Astrocyte (in vitro differentiated cells and primary cell): ENCODE results near the gene ITPR2. TPM values are rescaled to one million over a fixed set of nuclear protein-coding genes. Genes with fewer than 3 reads are reported as not detected.

Source experiments
- DNase-seq: peaks from one replicate; pipeline ENCODE4 v3.0.0-alpha.2; 2010; ENCODE audit warnings: low read depth
- FAIRE-seq: peaks from 2 replicates; lab custom pipeline; 2011; peaks lifted over from hg19 to GRCh38; lab: Jason Lieb, UNC
- H2AFZ ChIP-seq: 2 replicates; pipeline ENCODE4 v1.6.0; 2012; ENCODE audit warnings: low read depth, low read length, inconsistent platforms
- H3K27ac ChIP-seq: 2 replicates; pipeline ENCODE4 v1.5.1; 2011; ENCODE audit warnings: low read depth, low read length, inconsistent platforms
- H3K27me3 ChIP-seq: 2 replicates; pipeline ENCODE4 v1.6.0; 2011; ENCODE audit warnings: low read length, inconsistent platforms; ENCODE audit not compliant: insufficient read depth
- H3K36me3 ChIP-seq: 2 replicates; pipeline ENCODE4 v1.5.1; 2011; ENCODE audit warnings: low read length, inconsistent platforms; ENCODE audit not compliant: insufficient read depth
- H3K4me1 ChIP-seq: 2 replicates; pipeline ENCODE4 v1.5.1; 2011; ENCODE audit warnings: low read length, inconsistent platforms; ENCODE audit not compliant: insufficient read depth
- H3K4me2 ChIP-seq: 2 replicates; pipeline ENCODE4 v1.6.0; 2012; ENCODE audit warnings: low read length, inconsistent platforms
- H3K4me3 ChIP-seq: 2 replicates; pipeline ENCODE4 v1.5.1; 2011; ENCODE audit warnings: low read depth, mild to moderate bottlenecking, low read length, inconsistent platforms; ENCODE audit not compliant: insufficient read depth
- H3K79me2 ChIP-seq: 2 replicates; pipeline ENCODE4 v1.6.0; 2012; ENCODE audit warnings: mild to moderate bottlenecking, low read length, inconsistent platforms; ENCODE audit not compliant: insufficient read depth
- H3K9ac ChIP-seq: 2 replicates; pipeline ENCODE4 v1.6.0; 2012; ENCODE audit warnings: mild to moderate bottlenecking, low read length, inconsistent platforms
- H3K9me3 ChIP-seq: 2 replicates; pipeline ENCODE4 v1.5.1; 2012; ENCODE audit warnings: low read depth, mild to moderate bottlenecking, low read length, inconsistent platforms; ENCODE audit not compliant: insufficient read depth
- H4K20me1 ChIP-seq: 2 replicates; pipeline ENCODE4 v1.6.0; 2012; ENCODE audit warnings: low read length, inconsistent platforms; ENCODE audit not compliant: insufficient read depth
- H3K27ac Mint-ChIP-seq: one replicate; pipeline ENCODE4 v1.8.0; 2021; ENCODE audit warnings: mild to moderate bottlenecking, mixed read lengths; ENCODE audit not compliant: unreplicated experiment
- H3K27me3 Mint-ChIP-seq: one replicate; pipeline ENCODE4 v1.8.0; 2021; ENCODE audit warnings: low read depth, mixed read lengths; ENCODE audit not compliant: unreplicated experiment
- H3K36me3 Mint-ChIP-seq: one replicate; pipeline ENCODE4 v1.8.0; 2021; ENCODE audit warnings: low read depth, mixed read lengths; ENCODE audit not compliant: unreplicated experiment
- H3K4me1 Mint-ChIP-seq: one replicate; pipeline ENCODE4 v1.8.0; 2021; ENCODE audit warnings: low read depth, mixed read lengths; ENCODE audit not compliant: unreplicated experiment
- H3K4me3 Mint-ChIP-seq: one replicate; pipeline ENCODE4 v1.8.0; 2021; ENCODE audit warnings: mild to moderate bottlenecking, moderate library complexity, mixed read lengths; ENCODE audit not compliant: unreplicated experiment
- H3K9me3 Mint-ChIP-seq: one replicate; pipeline ENCODE4 v1.8.0; 2021; ENCODE audit warnings: mild to moderate bottlenecking, mixed read lengths; ENCODE audit not compliant: unreplicated experiment
- EZH2 ChIP-seq: IDR thresholded peaks from 2 replicates; pipeline ENCODE4 v1.6.1; 2012; ENCODE audit warnings: mild to moderate bottlenecking, low read length, inconsistent platforms; ENCODE audit not compliant: insufficient read depth
- total RNA-seq: library from RNA; stranded (reverse); gene quantifications from 2 replicates; pipeline ENCODE4 v1.2.1, GENCODE V29; 2021
- TF ChIP-seq, protein P1 (sequence below): IDR thresholded peaks from 2 replicates; pipeline ENCODE4 v1.5.1; 2011; ENCODE audit warnings: low read depth, mild to moderate bottlenecking, inconsistent platforms, low read length, moderate library complexity; ENCODE audit not compliant: insufficient read depth

ITPR2 gene
- total RNA-seq, 1 donor from 2014 or later = 24.4 TPM

DNA sequence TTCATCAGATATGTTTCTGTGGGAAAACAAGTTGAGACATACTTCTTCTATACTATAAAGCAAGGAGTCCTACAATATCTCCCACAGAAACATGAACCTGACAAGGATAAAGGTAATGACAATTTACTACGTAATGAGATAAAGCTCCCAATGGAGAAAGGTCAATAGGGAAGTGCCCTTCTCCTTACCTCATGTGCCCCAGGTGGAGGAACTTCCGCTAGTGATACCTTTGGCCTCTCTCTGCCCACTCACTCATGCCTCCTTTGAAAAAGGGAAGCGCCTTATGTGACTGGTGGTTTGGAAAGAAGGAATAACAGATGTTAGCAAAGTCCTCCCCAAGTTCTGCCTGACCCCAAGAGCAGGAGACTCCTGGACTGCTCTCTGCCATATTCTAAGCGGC is 305.3 kb downstream of the ITPR2 start:
- H3K9me3 Mint-ChIP-seq = peaks cover 14% of the 10 kb centered on the region
- H3K4me2 ChIP-seq = no peak overlapping the region
- H3K27ac ChIP-seq = no peak overlapping the region

DNA sequence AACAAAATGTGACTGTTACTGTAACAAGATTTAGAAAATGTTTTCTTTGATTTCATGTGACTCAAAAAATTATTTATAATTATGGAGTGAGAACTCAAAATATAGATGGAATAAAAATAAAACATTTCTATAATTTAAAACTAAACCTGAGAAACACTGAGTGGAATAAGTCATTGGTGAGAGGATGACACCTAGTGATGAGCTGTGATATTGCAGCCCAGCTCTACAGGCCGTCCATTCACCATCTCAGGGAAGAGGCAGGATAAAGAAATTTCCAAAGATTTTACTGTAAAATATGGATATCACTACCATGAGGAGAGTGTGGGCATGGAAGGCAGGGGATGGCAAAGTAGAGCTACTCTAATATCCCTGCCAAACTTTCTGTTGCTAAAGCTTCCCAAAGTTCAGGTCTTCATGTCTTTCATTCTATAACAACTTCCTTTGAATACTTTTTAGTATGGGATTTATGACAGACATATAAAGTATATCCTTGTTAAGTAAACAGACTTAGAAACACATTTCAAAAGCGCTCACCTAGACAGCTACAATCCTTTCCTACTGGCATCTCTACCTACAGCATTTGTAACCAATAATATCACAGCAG is 308.0 kb downstream of the ITPR2 start:
- Histone ChIP-seq H3K27ac (no peak overlapping the region), H2AFZ (no peak overlapping the region), H3K4me3 (no peak overlapping the region), H3K27me3 (no peaks in the 10 kb centered on the region), H3K36me3 (no peaks in the 10 kb centered on the region), H3K4me2 (no peak overlapping the region), H4K20me1 (no peaks in the 10 kb centered on the region), H3K9me3 (peaks cover 3% of the 10 kb centered on the region), H3K79me2 (no peaks in the 10 kb centered on the region), H3K4me1 (no peaks in the 10 kb centered on the region), H3K9ac (no peak overlapping the region)
- no peak for DNase-seq
- TF ChIP-seq, protein P1, sequence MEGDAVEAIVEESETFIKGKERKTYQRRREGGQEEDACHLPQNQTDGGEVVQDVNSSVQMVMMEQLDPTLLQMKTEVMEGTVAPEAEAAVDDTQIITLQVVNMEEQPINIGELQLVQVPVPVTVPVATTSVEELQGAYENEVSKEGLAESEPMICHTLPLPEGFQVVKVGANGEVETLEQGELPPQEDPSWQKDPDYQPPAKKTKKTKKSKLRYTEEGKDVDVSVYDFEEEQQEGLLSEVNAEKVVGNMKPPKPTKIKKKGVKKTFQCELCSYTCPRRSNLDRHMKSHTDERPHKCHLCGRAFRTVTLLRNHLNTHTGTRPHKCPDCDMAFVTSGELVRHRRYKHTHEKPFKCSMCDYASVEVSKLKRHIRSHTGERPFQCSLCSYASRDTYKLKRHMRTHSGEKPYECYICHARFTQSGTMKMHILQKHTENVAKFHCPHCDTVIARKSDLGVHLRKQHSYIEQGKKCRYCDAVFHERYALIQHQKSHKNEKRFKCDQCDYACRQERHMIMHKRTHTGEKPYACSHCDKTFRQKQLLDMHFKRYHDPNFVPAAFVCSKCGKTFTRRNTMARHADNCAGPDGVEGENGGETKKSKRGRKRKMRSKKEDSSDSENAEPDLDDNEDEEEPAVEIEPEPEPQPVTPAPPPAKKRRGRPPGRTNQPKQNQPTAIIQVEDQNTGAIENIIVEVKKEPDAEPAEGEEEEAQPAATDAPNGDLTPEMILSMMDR = peak; percentile 52
- no peak for TF ChIP-seq EZH2
- peaks cover 14% of the 10 kb centered on the region for H3K9me3 Mint-ChIP-seq
- no peak overlapping the region for H3K4me3 Mint-ChIP-seq
- H3K36me3 Mint-ChIP-seq = peaks cover 4% of the 10 kb centered on the region
- no peak overlapping the region for H3K27ac Mint-ChIP-seq
- no peaks in the 10 kb centered on the region for H3K27me3 Mint-ChIP-seq
- no peaks in the 10 kb centered on the region for H3K4me1 Mint-ChIP-seq
- no peak for FAIRE-seq

More for the DNA sequence above, 305.3 kb downstream of the ITPR2 start:
- peaks cover 3% of the 10 kb centered on the region for H3K9me3 ChIP-seq
- H3K27me3 ChIP-seq = no peaks in the 10 kb centered on the region
- H3K36me3 Mint-ChIP-seq = peaks cover 4% of the 10 kb centered on the region
- H3K9ac ChIP-seq = no peak overlapping the region
- FAIRE-seq = no peak
- no peak overlapping the region for H2AFZ ChIP-seq
- no peaks in the 10 kb centered on the region for H3K4me1 Mint-ChIP-seq
- no peaks in the 10 kb centered on the region for H4K20me1 ChIP-seq
- H3K79me2 ChIP-seq = no peaks in the 10 kb centered on the region
- H3K36me3 ChIP-seq = no peaks in the 10 kb centered on the region
- H3K4me3 ChIP-seq = no peak overlapping the region
- no peak overlapping the region for H3K27ac Mint-ChIP-seq
- TF ChIP-seq, protein P1 = no peak
- TF ChIP-seq EZH2 = no peak
- no peaks in the 10 kb centered on the region for H3K27me3 Mint-ChIP-seq
- no peak overlapping the region for H3K4me3 Mint-ChIP-seq
- DNase-seq = no peak
- no peaks in the 10 kb centered on the region for H3K4me1 ChIP-seq

DNA sequence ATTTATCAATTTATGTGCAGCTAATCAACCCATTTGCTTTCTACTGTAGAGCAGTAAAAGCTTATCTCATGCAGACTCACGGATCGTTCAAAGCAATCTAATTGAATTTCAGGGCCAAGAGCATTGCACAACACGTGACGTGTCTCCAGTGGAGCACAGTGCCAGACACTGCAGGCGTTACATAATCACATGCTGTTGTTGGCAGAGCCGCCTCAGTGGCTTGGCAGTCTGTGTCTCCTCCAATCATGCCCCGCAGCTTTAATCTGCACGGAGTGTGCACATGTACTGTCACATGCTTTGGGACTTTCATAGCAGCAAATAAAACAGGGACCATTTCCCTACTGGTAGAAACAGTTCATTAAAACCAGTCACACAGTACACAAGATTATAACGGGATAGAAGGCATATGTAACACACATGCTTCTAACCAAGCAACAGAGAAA is 309.3 kb downstream of the ITPR2 start:
- no peaks in the 10 kb centered on the region for H3K79me2 ChIP-seq
- DNase-seq = peak; percentile 91
- no peaks in the 10 kb centered on the region for H3K4me1 Mint-ChIP-seq

More for the DNA sequence above, 309.3 kb downstream of the ITPR2 start:
- Mint-ChIP-seq H3K27ac (no peak overlapping the region), H3K36me3 (peaks cover 4% of the 10 kb centered on the region), H3K27me3 (no peaks in the 10 kb centered on the region), H3K4me3 (no peak overlapping the region), H3K9me3 (peaks cover 14% of the 10 kb centered on the region)
- no peaks in the 10 kb centered on the region for H3K36me3 ChIP-seq
- H3K27me3 ChIP-seq = no peaks in the 10 kb centered on the region
- no peak overlapping the region for H3K9ac ChIP-seq
- peaks cover 3% of the 10 kb centered on the region for H3K9me3 ChIP-seq
- H3K4me3 ChIP-seq = no peak overlapping the region
- H3K27ac ChIP-seq = no peak overlapping the region
- no peak for TF ChIP-seq EZH2
- TF ChIP-seq, protein P1 = no peak
- no peaks in the 10 kb centered on the region for H4K20me1 ChIP-seq
- peak; percentile 72 for FAIRE-seq
- no peak overlapping the region for H3K4me2 ChIP-seq
- H2AFZ ChIP-seq = no peak overlapping the region
- H3K4me1 ChIP-seq = no peaks in the 10 kb centered on the region
